Pancreas (tissue), 10 donors: Measurements from ENCODE around the gene MC3R. TPM values are rescaled to one million over a fixed set of nuclear protein-coding genes. Genes with fewer than 3 reads are reported as not detected.
A peak's percentile ranks its signal among the peaks of the same experiment; 100 is the strongest.

ENCODE experiments used
- ATAC-seq, 4 donors: fragments of 200-7000 bp; cut with Tn5 transposase; one replicate each; pipeline versions ENCODE4 v1.8.0 to v1.9.1; 2020; ENCODE audit warnings: mild to moderate bottlenecking in 4 of 4, moderate library complexity in 4 of 4
- DNase-seq, 6 donors: peaks; one replicate each; pipeline ENCODE4 v3.0.0-alpha.2; 2020
- FAIRE-seq: peaks from 2 replicates; lab custom pipeline; 2012; peaks lifted over from hg19 to GRCh38; lab: Jason Lieb, UNC
- H3K27ac ChIP-seq, 4 donors: fragments of 200-600 bp; sonication (generic); 1 replicate in 3 of 4; 2 replicates in 1 of 4; pipeline versions ENCODE4 v1.5.0 to v1.8.0; 2020
- H3K27me3 ChIP-seq, 4 donors: fragments of 200-600 bp; one replicate each; pipeline ENCODE4 v1.8.0; 2021
- H3K36me3 ChIP-seq, 3 donors: fragments of 200-600 bp; sonication (generic) in 1 of 3; one replicate each; pipeline versions ENCODE4 v1.5.0 to v1.8.0; 2020 to 2021
- H3K4me1 ChIP-seq, 3 donors: fragments of 200-600 bp; one replicate each; pipeline ENCODE4 v1.8.0; 2021
- H3K4me3 ChIP-seq, 4 donors: fragments of 200-600 bp; sonication (generic) in 2 of 4; one replicate each; pipeline versions ENCODE4 v1.5.0 to v1.8.0; 2020 to 2021
- H3K9me3 ChIP-seq, 4 donors: fragments of 200-600 bp; one replicate each; pipeline ENCODE4 v1.8.0; 2021
- CTCF ChIP-seq, 4 donors: fragments of 200-600 bp; sonication (generic) in 3 of 4; IDR thresholded peaks; one replicate each; pipeline versions ENCODE4 v1.5.0 to v1.8.0; 2021; ENCODE audit warnings: antibody characterized with exemption in 4 of 4
- WGBS, 2 donors: extraction: QIAGEN DNeasy Blood & Tissue Kit; methylation state at CpG; one replicate each; pipeline ENCODE4 v1.1.7; 2013; 5-methylcytosine and 5-hydroxymethylcytosine counted together
- intact Hi-C, 3 donors: fragments of 100-400 bp; cut with DNase I; formaldehyde crosslinking; loops; one replicate each; pipeline versions ENCODE4 v1.11.1 to v1.14.2; 2022
- polyA plus RNA-seq, 2 donors: library from polyadenylated mRNA; stranded (reverse); fragments of 200-250 nt; gene quantifications; one replicate each; pipeline ENCODE4 v1.2.3, GENCODE V29; 2013
- total RNA-seq, 6 donors: library from RNA; stranded (reverse); fragmentation: NEBNext Ultra II Directional in 4 of 6; extraction: Animal tissue kit (Norgen Biotek cat#: 25700) in 4 of 6; gene quantifications; one replicate each; pipeline versions ENCODE4 v1.2.1 to v1.2.4, GENCODE V29; 2021 to 2023
- donor health status: healthy with polysubstance abuse.
- donor health status: DM: no; HTN: no; CAD: no; lungs with moderate emphysema.
- donor health status: DM: no; HTN: no; CAD: no.
- donor health status: control.
- donor health status: control.
- donor health status: Bipolar disorder and iron deficiency.
- donor health status: DM: yes; HTN: yes; CAD: no.
- donor health status: DM: no; HTN: no; CAD: no.
- donor health status: DM: no; HTN: no; CAD: no.
- donor health status: DM: yes; HTN: yes; CAD: no.

Gene MC3R
- total and polyA plus RNA-seq, 8 donors, result not detected

GRCh38 chr20:56244259-56244658 lies 4.3 kb upstream of the MC3R start:
- Histone ChIP-seq H3K4me3 (no peak overlapping the region), H3K27ac (no peak overlapping the region), H3K27me3 (peaks cover 0 to 4% (median 0%) of the 10 kb centered on the region in 4 donors), H3K4me1 (no peaks in the 10 kb centered on the region), H3K36me3 (no peaks in the 10 kb centered on the region), H3K9me3 (no peaks in the 10 kb centered on the region)
- intact Hi-C loops, result no loop called here
- DNase-seq, result no peak
- no peak for FAIRE-seq
- TF ChIP-seq CTCF (IDR thresholded peaks at IDR 0.05), result no peak
- no peak for ATAC-seq
- 12 to 17% methylated on average over 6 of the region's 6 CpGs for WGBS, 2 donors

GRCh38 chr20:56245761-56246160 lies 2.8 kb upstream of the MC3R start:
- DNase-seq, result no peak
- WGBS, 2 donors, result 13 to 15% methylated on average over 3 of the region's 3 CpGs
- intact Hi-C loops, result no loop called here
- H3K36me3 ChIP-seq, result no peaks in the 10 kb centered on the region
- H3K9me3 ChIP-seq, result no peaks in the 10 kb centered on the region
- peaks cover 0 to 4% (median 0%) of the 10 kb centered on the region in 4 donors for H3K27me3 ChIP-seq
- H3K4me1 ChIP-seq, result no peaks in the 10 kb centered on the region
- no peak overlapping the region for H3K27ac ChIP-seq
- TF ChIP-seq CTCF (IDR thresholded peaks at IDR 0.05), result no peak
- ATAC-seq, result no peak
- H3K4me3 ChIP-seq, result no peak overlapping the region
- no peak for FAIRE-seq

- no peaks in the 10 kb centered on the region for H3K36me3 ChIP-seq
- DNase-seq (peak in 1 of 6 donors; percentile 59), FAIRE-seq (no peak), ATAC-seq (peak in 1 of 4 donors; percentile 51)
- peak in 1 of 4 donors; percentile 8 for TF ChIP-seq CTCF (IDR thresholded peaks at IDR 0.05)
- WGBS, 2 donors, result 60 to 65% methylated on average over 32 of the region's 32 CpGs
- no peaks in the 10 kb centered on the region for H3K4me1 ChIP-seq
- H3K27me3 ChIP-seq, result peaks cover 0 to 5% (median 4%) of the 10 kb centered on the region in 4 donors
- intact Hi-C loops, result no loop called here
- H3K9me3 ChIP-seq, result no peaks in the 10 kb centered on the region
- no peak overlapping the region for H3K4me3 ChIP-seq
- H3K27ac ChIP-seq, result no peak overlapping the region
Measured at GRCh38 chr20:56249244-56249955, 868 bp downstream of the MC3R start.

GRCh38 chr20:56249956-56250355 lies 1.4 kb downstream of the MC3R start:
- H3K4me3 ChIP-seq, result no peak overlapping the region
- ATAC-seq (no peak), FAIRE-seq (no peak), DNase-seq (no peak)
- peaks cover 0 to 5% (median 4%) of the 10 kb centered on the region in 4 donors for H3K27me3 ChIP-seq
- no peaks in the 10 kb centered on the region for H3K36me3 ChIP-seq
- intact Hi-C loops, result no loop called here
- WGBS, 2 donors, result 35 to 39% methylated on average over 7 of the region's 7 CpGs
- H3K4me1 ChIP-seq, result no peaks in the 10 kb centered on the region
- TF ChIP-seq CTCF (IDR thresholded peaks at IDR 0.05), result no peak
- no peak overlapping the region for H3K27ac ChIP-seq
- no peaks in the 10 kb centered on the region for H3K9me3 ChIP-seq

GRCh38 chr20:56257604-56258003 lies 9.1 kb downstream of the MC3R start:
- H3K4me3 ChIP-seq, result no peak overlapping the region
- 65 to 66% methylated on average over 7 of the region's 7 CpGs for WGBS, 2 donors
- intact Hi-C loops, result no loop called here
- DNase-seq, result no peak
- H3K36me3 ChIP-seq, result no peaks in the 10 kb centered on the region
- TF ChIP-seq CTCF (IDR thresholded peaks at IDR 0.05), result no peak
- H3K4me1 ChIP-seq, result no peaks in the 10 kb centered on the region
- no peaks in the 10 kb centered on the region for H3K9me3 ChIP-seq
- no peak for ATAC-seq
- FAIRE-seq, result no peak
- peaks cover 0 to 5% (median 2%) of the 10 kb centered on the region in 4 donors for H3K27me3 ChIP-seq
- no peak overlapping the region for H3K27ac ChIP-seq
